ENCODE data around the gene FAM110A. TPM values are rescaled to one million over a fixed set of nuclear protein-coding genes. Genes with fewer than 3 reads are reported as not detected.

FAM110A gene
- total and polyA plus RNA-seq, 2 of the 8 experiments (the other 6 are each of a cell fraction or from before 2014, with no cell fraction given) = 10.1 to 10.9 TPM

DNA sequence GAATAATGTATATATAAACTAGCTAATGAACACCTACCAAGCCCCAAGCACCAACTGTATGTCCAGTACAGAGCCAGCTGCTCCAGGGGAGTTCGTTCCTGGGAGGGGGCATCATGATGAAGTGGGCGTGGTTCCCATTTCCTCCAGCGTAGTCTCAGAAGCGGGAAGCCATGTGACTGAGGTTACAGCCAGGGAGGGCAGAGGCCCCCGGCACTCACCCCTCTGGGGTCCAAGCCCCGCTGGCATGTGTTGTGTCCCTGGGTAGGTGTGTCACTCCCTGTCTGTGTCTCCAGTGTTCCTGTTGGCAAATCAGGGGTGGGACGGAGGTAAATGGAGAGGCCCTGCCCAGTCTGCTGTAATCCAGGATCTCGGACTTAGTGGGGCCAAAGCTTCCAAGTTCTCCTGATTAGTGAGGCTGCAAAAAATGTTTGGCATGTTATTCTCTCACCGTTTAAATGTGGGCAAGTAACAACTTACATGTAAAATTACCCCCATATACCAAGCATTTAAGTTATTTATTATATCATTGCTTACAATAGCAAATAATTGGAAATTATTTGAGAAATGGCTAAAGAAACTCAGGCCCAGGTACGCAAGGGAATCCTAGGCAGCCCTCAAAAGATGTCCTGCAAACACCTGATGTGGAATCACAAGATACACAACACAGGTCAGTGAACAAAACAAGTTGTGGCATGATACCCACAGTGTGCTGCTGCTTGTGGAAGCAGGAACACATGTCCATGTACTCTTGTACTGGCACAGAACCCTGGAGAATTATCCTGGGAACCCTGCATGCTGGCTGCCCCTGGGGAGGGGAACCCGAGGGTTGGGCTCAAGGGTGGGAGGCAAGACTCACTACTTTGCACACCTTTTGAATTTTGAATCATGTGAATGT, 22.2 kb downstream of the FAM110A start (continued):
- TF ChIP-seq, protein P1, sequence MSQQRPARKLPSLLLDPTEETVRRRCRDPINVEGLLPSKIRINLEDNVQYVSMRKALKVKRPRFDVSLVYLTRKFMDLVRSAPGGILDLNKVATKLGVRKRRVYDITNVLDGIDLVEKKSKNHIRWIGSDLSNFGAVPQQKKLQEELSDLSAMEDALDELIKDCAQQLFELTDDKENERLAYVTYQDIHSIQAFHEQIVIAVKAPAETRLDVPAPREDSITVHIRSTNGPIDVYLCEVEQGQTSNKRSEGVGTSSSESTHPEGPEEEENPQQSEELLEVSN (IDR thresholded peaks at IDR 0.05) = no peak
- no peak for TF ChIP-seq HDAC6 (IDR thresholded peaks at IDR 0.05; ENCODE audit: low read depth, low read length)
